HG02610 (cell line): ENCODE data around the gene MICAL3.

Experiments used
- ATAC-seq: cut with Tn5 transposase; IDR thresholded peaks from one replicate; pipeline ENCODE4 v1.9.1; 2021; ENCODE audit warnings: mild to moderate bottlenecking, moderate library complexity; ENCODE audit not compliant: unreplicated experiment

The MICAL3 gene

DNA sequence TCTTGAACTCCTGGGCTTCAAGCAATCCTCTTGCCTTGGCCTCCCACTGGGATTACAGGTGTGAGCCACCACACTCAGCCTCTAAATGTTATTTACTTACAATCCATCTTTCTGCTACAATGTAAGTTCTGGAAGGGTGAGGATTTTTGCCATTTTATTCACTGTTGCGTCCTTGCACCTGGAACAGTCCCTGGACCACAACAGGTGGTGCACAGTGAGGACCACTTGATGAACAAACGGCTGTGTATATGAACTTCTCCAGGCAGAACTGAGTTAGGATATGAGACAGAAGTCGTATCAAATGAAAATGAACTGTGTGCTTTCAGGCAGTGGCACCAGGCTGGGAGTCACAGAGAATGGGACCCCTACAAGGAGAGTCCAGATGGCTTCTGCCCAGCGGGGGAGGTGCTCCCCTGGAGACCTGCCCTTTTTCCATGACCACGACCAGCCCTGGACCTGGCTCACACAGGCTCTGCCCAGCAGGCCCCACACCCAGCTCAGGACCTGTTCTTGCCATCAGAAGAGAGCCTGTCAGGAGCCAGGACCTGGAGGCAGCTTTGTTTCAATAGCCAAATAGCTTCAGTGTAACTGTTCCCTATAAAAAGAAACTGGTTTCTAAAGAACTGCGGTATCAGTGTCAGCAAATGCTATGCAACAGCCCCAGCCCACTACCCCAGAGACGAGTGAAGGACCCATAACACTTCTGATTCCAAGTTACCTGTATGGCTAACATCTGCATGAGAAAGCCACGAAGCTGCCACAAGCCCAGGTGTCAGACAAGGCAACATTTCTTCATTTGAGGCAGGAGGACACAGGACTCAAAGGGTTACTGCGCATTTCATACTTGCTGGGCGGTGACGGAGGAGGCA is 104.9 kb downstream of the MICAL3 start:
- no peak for ATAC-seq

DNA sequence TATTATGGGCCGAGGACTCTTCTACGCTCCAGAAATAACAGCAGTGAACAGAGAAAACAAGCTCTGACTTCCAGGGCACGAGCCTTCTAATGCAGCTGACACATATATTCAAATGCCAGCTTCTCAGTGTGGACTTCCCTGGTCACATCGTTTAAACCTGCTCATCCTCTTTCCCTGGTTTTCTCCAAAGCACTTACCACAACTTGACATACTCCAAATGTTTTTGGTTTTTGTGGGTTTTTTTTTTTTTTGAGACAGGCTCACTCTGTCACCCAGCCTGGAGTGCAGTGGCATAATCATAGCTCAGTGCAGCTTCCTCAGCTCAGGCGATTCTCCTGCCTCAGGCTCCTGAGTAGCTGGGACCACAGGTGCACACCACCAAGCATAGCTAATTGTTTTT is 105.5 kb downstream of the MICAL3 start:
- no peak for ATAC-seq

DNA sequence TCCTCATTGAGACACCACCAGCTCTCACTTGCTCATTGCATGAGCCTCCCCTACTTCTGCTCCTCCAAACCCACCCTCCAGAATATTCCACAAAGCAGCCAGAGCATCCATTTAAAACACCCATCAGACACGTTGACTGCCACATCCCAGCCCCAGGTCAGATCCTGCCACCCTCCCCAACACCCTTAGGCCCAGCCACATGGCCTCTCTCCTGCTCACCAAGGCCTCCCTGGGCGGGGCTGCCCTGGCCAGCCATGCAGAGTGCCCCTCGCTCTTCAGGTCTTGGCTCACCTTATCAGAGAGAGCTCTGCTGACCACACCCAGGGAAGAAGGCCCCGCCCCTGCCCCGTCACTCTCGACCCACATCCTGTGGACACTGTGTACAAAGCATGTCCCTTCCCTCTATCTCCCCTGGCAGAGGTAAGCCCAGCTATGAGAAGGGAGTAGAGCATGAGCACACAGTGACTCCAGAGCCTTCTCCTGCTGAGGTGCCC is 106.8 kb downstream of the MICAL3 start:
- no peak for ATAC-seq

DNA sequence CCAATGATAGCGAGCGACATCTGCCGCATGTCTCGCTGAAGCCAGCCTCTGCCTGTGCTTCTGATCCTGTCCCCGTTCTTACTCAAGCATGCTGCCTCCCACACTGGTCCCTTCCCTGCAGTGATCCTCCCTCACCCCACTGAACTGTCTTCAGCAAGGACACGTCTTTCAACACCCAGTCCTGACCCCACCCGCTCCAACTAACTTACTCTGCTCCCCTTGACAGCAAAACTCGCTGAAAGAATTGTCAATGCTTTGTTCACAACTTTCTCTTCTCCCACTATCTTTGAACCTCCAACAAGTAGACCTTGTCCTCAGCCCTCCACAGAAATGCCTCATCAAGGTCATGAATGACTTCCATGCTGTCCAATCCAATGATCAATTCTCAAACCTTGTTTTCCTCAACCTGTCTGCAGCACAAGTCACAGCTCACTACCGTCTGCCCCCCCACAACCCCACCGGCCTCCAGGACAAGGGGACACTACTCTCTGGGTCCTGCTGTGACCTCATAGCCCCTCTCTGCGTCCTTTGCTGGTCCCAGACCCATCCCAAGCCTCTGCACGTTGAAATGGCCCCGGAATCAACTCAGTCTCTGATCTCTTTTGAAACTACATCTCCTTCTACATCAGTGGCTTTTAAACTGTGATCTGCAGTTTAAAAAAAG is 108.0 kb downstream of the MICAL3 start:
- no peak for ATAC-seq

DNA sequence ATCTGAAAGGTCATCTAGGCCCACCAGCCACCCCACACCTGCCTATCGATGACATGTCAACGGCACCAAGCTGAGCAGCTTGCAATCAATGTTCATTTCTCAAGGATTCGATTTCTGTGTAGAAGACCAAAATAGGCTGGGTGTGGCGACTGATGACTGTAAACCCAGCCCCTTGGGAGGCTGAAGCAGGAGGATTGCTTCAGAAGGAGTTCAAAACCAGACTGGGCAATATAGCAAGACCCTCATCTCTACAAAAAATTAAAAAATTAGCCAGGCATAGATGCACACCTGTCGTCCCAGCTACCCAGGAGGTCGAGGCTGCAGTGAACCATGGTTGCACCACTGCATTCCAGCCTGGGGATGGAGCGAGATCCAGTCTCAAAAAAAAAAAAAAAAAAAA is 108.7 kb downstream of the MICAL3 start:
- no peak for ATAC-seq

DNA sequence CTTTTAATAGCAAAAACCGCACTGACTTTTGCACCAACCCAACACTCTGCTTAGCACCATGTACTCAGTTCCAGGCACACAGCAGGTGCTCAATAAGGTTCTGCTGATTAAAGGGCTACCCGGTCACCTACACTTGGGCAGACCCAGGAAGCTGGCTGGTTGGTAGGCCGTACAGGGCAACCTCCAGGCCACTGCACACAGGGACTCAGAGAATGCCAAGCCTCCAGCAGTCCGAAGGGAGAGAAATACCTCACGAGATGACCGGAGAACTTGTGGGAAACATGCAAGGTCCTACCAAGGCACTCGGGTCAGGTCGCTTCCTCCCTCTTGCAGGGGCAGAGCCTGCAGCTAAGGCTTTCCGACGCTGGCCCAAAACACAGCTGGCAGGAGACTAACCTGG is 109.2 kb downstream of the MICAL3 start:
- ATAC-seq: no peak

DNA sequence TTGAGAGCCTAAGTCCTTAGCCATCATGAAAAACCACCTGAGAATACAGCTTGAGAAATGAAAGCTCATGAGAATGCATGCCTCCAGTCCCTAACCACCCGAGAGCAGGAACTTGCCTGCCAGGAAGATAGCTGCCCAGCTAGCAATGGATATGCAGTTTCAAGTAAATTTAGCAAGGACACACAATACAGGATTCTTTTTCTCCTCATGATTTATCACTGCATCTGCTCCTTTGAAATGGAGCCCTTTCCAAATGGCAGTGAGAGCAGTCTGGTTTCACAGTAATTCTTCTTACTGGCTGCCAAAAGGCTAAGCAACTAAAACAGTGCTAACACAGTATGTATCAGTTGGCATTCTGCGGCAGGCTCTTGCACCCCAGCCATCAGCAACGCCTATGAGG is 109.9 kb downstream of the MICAL3 start:
- ATAC-seq: no peak

DNA sequence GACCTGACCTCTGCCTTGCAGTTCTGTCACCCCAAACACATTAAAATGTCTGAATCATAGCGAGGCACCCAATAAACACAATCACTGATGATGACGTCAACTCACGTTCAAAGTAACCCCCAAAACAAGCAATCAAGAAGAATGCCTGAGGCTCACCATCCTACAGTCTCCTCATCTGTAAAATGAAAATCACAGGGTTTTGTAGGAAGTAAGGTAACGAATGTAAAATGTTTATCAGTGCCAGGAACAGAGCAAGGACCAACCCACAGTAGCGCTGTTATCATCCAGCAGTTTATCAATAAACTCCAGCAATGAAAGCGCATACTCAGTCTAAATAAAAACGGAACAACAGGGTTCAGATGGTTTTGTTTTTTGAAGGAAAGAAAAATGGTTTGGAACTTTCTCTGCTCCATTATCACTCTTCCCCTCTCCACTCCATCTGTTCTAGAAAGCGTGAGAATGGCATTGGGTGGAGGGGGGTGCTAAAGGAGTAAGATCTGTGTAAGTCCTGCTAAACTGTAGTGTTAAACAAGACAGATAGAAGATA is 110.5 kb downstream of the MICAL3 start:
- ATAC-seq: no peak

DNA sequence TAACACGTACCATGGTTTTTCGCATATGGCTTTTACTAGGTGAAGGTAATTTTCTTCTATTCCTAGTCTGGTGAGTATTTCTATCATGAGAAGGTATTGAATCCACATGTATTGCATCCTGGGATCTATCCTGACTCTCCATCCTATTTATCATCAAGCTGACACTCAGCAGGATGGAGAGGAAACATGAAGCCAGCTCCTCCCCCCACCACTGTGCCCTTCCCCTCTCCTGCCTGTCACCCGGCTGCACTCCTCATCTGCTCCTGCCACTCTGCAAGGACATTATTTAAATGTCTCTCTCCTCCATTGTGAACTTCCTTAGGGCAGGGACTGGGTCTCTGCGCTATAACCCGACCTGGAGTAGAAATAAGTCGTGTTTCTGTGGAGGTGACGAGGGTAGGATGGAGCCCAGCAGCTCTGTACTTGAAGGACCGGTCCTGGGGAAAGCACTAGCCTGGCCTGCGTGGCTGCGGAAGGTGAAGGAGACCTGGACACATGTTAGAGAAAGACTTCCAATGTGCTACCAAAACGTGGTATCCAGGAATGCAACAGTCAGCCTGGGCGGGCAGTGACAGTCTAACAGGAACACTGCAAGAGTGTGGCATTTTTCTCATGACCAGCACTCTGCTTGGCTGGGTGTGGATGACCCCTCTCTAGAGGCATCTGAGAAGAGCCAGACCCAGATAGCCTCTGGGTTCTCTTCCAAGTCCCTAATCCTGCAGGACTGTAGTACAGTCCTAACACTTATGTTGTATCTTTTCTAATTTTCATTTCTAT is 111.2 kb downstream of the MICAL3 start:
- no peak for ATAC-seq

DNA sequence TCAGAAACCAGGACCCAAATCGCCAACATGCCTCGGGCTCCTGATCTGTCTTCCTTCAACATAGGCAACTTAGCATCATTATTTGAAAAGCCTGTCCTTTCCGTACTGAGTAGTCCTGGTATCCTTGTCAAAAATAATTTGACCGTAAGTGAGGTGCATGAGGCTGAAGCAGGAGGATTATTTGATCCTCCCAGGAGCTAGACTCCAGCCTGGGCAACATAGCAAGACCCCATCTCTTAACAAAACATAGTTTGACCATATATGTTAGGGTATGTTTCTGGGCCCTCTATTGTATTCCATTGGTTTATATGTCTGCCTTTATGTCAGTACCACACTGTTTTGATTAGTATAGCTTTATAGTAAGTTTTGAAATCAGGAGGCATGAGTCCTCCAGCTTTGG is 112.5 kb downstream of the MICAL3 start:
- ATAC-seq: no peak

DNA sequence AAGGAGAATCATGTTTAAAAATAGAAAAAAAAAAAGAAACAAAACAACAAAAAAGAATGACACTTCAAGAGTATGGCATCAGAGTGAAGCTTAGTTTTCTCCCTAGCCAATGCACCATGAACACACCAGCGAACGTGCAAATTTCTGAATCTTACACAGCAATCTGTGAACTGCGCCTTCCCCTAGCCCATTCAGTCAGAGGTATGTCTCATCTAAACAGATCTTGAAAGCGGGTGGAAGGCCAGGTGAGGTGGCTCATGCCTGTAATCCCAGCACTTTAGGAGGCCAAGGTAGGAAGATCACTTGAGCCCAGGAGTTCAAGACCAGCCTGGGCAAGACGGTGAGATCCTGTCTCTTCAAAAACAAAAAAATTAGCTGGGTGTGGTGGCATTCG is 113.1 kb downstream of the MICAL3 start:
- no peak for ATAC-seq

DNA sequence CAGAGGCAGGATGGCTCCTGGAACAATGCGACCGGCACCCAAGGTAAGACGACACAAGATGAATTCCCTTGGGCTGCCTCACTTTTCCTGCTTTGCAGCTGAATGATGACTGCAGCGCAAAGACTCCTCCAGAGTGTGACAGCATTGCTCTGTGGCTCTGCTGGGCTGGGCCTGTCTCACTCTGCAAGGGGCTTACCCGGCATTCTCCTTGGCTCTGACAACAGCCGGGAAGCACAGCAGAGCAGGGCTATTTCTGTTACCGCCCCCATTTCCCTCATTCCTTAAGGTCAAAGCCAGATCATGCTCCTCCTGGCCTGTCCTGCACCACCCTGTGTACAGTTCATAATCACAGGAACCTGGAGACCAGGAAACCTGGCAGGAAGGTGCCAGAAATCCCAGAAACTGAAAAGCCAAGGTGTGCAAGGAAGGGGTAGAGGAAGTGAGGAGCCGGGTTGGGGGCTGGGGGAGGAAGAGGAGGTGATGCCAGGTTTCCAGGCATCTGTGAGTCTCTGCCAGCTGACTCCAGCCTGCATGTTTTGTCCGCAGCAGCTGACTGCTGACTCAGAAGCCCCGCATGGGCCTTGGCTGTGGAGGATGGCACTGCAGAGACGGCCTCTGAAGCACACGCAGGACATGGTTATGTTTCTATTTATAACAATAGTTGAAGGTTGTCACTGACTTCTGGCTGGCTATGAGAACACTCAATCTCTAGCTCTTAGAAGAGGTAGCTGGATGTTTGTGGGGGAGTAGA is 113.6 kb downstream of the MICAL3 start:
- no peak for ATAC-seq

DNA sequence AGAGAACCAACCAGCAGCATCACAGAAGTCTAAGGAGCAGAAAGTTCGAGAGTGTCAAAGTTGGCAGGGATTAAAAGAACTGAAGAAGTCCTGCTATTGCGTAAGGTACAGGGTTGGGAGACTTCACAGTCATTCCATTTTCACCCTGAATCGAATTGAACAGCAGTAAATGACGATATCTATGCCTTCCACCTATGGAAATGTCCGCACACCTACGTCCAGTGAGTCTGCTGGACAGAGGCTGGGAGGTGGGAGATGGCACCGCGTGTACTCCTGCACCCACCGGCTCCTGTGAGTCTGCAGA is 116.7 kb downstream of the MICAL3 start:
- no peak for ATAC-seq

DNA sequence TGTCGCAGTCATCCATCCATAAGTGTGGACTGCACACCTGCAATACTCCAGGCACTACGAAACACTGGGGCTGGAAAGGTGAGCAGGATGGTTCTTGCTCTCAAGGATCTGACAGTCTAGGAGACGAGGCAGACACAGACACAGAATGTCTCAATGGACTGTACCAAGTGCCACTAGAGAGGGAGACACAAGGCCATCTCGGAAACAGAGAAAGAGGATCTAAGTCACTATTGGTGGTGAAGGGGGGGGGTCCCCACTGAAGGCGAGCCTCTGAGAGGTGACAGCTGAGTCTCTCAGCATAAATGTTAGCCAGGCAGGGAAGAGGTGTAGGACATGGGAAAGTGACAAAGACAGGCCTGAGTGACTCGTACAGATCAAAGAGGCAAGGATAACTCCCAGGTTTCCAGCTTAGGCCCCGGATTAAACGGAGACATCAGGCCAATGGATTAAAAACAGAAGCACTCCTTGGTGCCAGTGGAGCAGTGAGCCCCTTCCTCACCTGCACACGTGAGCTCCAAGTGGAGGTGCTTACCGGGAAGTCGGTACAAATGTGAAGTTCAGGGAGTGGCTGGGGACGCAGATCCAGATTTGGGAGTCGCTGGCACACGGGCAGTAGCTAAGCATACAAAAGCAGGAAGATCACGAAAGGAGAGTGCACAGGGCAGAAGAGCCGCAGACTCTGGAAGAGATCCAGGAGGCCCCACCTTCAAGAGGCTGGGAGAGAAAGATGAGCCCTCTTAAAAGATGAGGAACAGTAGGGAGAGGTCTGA is 117.2 kb downstream of the MICAL3 start:
- ATAC-seq: no peak

DNA sequence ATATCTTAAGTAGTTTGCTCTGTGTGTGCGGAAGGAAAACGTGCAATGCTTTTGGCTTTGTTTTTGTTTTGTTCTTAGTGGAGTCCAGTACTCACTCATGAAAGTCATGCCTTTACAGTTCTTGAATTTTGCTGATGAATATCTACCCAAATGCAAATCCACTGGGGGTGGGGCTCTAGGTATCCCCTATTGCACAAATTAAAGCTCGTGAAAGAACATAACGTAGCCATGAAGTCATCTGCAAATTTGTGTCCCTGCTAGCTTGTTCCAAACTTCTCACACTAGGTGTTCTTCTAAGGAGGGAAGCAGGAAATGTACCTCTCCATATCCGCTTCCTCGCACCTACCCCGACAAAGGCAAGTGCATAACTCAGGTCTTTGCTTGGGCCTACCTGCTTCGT is 118.9 kb downstream of the MICAL3 start:
- no peak for ATAC-seq

DNA sequence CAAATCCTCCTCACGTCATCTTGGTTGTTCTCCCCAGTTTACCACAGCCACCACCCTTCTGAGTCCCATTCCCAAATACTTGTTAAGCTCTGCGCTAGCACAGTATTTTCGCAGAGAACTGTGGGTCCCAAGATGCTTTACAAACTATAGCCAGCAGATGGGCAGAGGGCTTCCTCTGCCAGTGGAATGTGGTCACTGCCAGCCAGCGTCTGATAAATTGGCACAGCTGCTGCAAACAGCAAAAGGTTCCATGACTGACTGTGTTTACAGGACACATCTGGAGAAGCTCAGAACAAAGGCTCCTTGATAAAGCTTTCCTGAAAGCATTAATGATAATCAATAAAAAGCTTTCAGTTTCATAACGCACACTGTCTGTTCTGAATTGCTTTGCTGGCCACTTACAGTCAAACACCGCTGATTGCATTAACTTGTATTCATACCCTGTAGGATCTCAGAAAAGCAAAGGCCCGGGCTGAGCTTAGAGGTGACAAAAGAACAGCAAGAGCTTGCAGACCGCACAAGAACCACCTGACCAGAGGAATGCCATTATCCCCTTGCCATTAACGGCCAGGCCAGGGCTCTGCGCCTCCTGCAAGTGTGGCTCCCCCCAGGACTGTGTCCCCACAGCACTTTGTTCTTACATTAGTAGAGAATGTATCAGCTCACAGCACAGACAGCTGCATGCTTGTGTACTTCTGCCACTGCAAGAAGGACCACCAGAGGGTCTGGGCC is 120.6 kb downstream of the MICAL3 start:
- no peak for ATAC-seq

DNA sequence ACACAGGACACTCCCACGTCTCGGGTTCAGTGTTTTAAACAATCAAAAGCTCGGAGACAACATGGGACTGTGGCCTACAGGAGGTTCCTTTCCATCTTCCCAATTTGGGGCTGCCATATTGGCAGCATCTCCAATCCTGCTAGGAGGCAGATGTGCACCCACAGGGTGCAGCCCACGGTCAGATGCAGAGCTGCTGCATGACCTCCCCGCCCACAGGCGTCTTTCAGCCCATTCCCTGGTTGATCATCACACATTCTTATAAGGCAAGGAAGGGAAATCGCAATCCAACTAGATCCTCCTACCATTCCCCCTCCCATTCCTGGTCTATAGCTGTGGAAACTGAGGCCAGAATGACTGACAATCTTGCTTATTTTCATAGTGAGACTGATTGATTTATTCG is 121.4 kb downstream of the MICAL3 start:
- no peak for ATAC-seq

DNA sequence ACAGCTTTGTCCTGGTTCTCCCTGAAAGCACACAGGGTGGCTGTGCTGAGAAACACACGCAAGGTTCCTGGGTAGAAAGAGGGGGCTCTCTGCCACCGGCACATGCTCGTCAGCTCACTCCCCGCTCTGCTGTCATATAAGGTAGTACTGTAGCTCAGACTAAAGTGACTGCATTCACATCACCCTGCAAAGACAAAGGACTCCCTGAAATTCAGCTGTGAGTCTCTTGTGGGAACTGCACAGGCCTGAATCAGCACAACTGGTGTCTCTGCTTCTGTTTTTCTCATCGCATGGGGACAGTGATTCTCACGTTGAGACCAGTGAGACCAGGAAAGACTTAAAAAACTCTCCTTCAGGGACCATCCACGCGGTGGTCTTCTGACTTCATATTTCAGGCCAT is 126.0 kb downstream of the MICAL3 start:
- ATAC-seq: no peak

DNA sequence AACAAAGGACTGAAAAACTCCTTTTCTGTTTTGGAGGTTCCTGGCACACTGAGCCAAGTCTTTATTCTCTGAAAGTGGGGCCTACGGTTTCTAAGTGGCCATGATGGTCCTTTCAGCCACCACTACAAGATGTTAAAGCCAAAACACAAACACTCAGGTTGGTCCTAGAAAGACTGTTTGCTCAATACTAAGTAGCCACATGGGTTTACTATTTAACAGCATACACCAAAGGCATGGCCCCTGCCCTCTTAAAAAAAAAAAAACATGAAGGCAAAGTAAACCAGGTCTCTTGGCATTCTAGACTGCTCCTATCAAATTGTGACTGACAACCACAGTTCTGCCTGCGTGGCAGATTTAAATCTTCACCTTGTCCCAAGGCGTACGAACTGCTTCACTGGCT is 126.5 kb downstream of the MICAL3 start:
- ATAC-seq: no peak
